Caco-2 (cell line): ENCODE results near the gene KDM8. TPM values are rescaled to one million over a fixed set of nuclear protein-coding genes. Genes with fewer than 3 reads are reported as not detected.

Experiments used
- BruUV-seq: library from RNA; stranded (reverse); fragments of 400-500 nt; replicated peaks from 2 replicates; lab custom pipeline; 2021; lab: Mats Ljungman, UMichigan
- CTCF ChIA-PET: fragments of 300-600 bp; sonication (Branson Sonifier 250); formaldehyde crosslinking; loops from one replicate; lab custom pipeline; 2022; ENCODE audit warnings: antibody characterized with exemption; lab: Charles Lee
- POLR2A ChIA-PET: fragments of 300-600 bp; sonication (Branson Sonifier 250); formaldehyde crosslinking; loops from one replicate; lab custom pipeline; 2022; ENCODE audit warnings: antibody characterized with exemption; lab: Charles Lee
- DNase-seq, 2 experiments: peaks; one replicate each; pipeline versions ENCODE4 v3.0.0 to v3.0.0-alpha.2; 2020 to 2022
- H3K27me3 ChIP-seq: replicated peaks from 2 replicates; pipeline ENCODE4 v1.6.0; 2011; ENCODE audit warnings: low read length; ENCODE audit not compliant: control insufficient read depth, insufficient read depth
- H3K36me3 ChIP-seq: 2 replicates; pipeline ENCODE4 v1.5.1; 2011; ENCODE audit warnings: low read length; ENCODE audit not compliant: control insufficient read depth, insufficient read depth
- H3K4me1 ChIP-seq: fragments of 250-450 bp; sonication (Bioruptor Pico); 2 replicates; pipeline ENCODE4 v1.5.1; 2020; ENCODE audit warnings: mild to moderate bottlenecking
- H3K4me3 ChIP-seq: 2 replicates; pipeline ENCODE4 v1.5.1; 2011; ENCODE audit warnings: low read depth, mild to moderate bottlenecking, control low read depth, low read length
- H3K9me3 ChIP-seq: fragments of 250-450 bp; sonication (Bioruptor Pico); 2 replicates; pipeline ENCODE4 v1.5.1; 2020; ENCODE audit warnings: mild to moderate bottlenecking, moderate library complexity
- H3K27ac Mint-ChIP-seq: one replicate; pipeline ENCODE4 v1.8.0; 2022; ENCODE audit warnings: mixed read lengths; ENCODE audit not compliant: unreplicated experiment
- H3K27me3 Mint-ChIP-seq: one replicate; pipeline ENCODE4 v1.8.0; 2022; ENCODE audit warnings: mixed read lengths; ENCODE audit not compliant: insufficient read depth, unreplicated experiment
- H3K36me3 Mint-ChIP-seq: one replicate; pipeline ENCODE4 v1.8.0; 2022; ENCODE audit warnings: mild to moderate bottlenecking, mixed read lengths; ENCODE audit not compliant: insufficient read depth, unreplicated experiment
- H3K4me1 Mint-ChIP-seq: one replicate; pipeline ENCODE4 v1.8.0; 2022; ENCODE audit warnings: low read depth, mixed read lengths; ENCODE audit not compliant: unreplicated experiment
- H3K4me3 Mint-ChIP-seq: one replicate; pipeline ENCODE4 v1.8.0; 2022; ENCODE audit warnings: mild to moderate bottlenecking, moderate library complexity, mixed read lengths; ENCODE audit not compliant: unreplicated experiment
- H3K9me3 Mint-ChIP-seq: one replicate; pipeline ENCODE4 v1.8.0; 2022; ENCODE audit warnings: mixed read lengths; ENCODE audit not compliant: unreplicated experiment
- intact Hi-C: fragments of 100-400 bp; cut with micrococcal nuclease; formaldehyde crosslinking; loops from one replicate; pipeline ENCODE4 v1.10.0; 2022; ENCODE audit not compliant: unreplicated experiment
- total RNA-seq: library from RNA; stranded (reverse); gene quantifications from 2 replicates; pipeline ENCODE4 v1.2.3, GENCODE V29; 2022
- TF ChIP-seq, protein P1 (sequence below), 2 experiments: fragments of 200-600 bp in 1 of 2; IDR thresholded peaks; 1 replicate in 1 of 2; 2 replicates in 1 of 2; pipeline versions ENCODE4 v1.5.1 to v1.8.0; 2011 to 2022; ENCODE audit warnings: antibody characterized with exemption in 1 of 2, control low read depth in 1 of 2, inconsistent platforms in 1 of 2, low read depth in 1 of 2, low read length in 1 of 2, mild to moderate bottlenecking in 1 of 2, moderate library complexity in 1 of 2; ENCODE audit not compliant: insufficient read depth in 1 of 2, severe bottlenecking in 1 of 2, unreplicated experiment in 1 of 2

KDM8 gene
- total RNA-seq, 1 experiment from 2014 or later: 7.0 TPM

GRCh38 chr16:27220991-27221390 is 17.7 kb downstream of the KDM8 start:
- CTCF ChIA-PET: no interaction called here
- POLR2A ChIA-PET: no interaction called here
- no peaks in the 10 kb centered on the region for H3K27me3 Mint-ChIP-seq

GRCh38 chr16:27221576-27222248 is 18.4 kb downstream of the KDM8 start:
- BruUV-seq: no TSS peak
- H3K4me3 Mint-ChIP-seq: no peak overlapping the region
- Histone ChIP-seq H3K27me3 (no peaks in the 10 kb centered on the region), H3K9me3 (no peaks in the 10 kb centered on the region), H3K4me1 (peaks cover 6% of the 10 kb centered on the region; the same call in 1 of the 2 replicates), H3K36me3 (no peaks in the 10 kb centered on the region), H3K4me3 (no peak overlapping the region)
- no peak overlapping the region for H3K27ac Mint-ChIP-seq
- intact Hi-C loops: no loop called here
- CTCF ChIA-PET: interaction anchor here (0.6 kb wide), 1 partner anchor 13 kb away, joined by 3 read pairs; no protein-coding TSS in a partner anchor
- H3K36me3 Mint-ChIP-seq: peaks cover 19% of the 10 kb centered on the region
- no peaks in the 10 kb centered on the region for H3K27me3 Mint-ChIP-seq
- DNase-seq: no peak
- H3K4me1 Mint-ChIP-seq: peaks cover 6% of the 10 kb centered on the region
- H3K9me3 Mint-ChIP-seq: no peaks in the 10 kb centered on the region
- POLR2A ChIA-PET: no interaction called here
- TF ChIP-seq, protein P1, sequence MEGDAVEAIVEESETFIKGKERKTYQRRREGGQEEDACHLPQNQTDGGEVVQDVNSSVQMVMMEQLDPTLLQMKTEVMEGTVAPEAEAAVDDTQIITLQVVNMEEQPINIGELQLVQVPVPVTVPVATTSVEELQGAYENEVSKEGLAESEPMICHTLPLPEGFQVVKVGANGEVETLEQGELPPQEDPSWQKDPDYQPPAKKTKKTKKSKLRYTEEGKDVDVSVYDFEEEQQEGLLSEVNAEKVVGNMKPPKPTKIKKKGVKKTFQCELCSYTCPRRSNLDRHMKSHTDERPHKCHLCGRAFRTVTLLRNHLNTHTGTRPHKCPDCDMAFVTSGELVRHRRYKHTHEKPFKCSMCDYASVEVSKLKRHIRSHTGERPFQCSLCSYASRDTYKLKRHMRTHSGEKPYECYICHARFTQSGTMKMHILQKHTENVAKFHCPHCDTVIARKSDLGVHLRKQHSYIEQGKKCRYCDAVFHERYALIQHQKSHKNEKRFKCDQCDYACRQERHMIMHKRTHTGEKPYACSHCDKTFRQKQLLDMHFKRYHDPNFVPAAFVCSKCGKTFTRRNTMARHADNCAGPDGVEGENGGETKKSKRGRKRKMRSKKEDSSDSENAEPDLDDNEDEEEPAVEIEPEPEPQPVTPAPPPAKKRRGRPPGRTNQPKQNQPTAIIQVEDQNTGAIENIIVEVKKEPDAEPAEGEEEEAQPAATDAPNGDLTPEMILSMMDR (IDR thresholded peaks at IDR 0.05; ENCODE audit: insufficient read depth in 1 of 2, low read depth in 1 of 2, low read length in 1 of 2, severe bottlenecking in 1 of 2, unreplicated experiment in 1 of 2): no peak

More at GRCh38 chr16:27220991-27221390, 17.7 kb downstream of the KDM8 start:
- no TSS peak for BruUV-seq
- TF ChIP-seq, protein P1 (IDR thresholded peaks at IDR 0.05; ENCODE audit: insufficient read depth in 1 of 2, low read depth in 1 of 2, low read length in 1 of 2, severe bottlenecking in 1 of 2, unreplicated experiment in 1 of 2): no peak
- Mint-ChIP-seq H3K27ac (no peak overlapping the region), H3K4me1 (peaks cover 2% of the 10 kb centered on the region), H3K36me3 (peaks cover 15% of the 10 kb centered on the region), H3K9me3 (no peaks in the 10 kb centered on the region), H3K4me3 (no peak overlapping the region)
- H3K4me3 ChIP-seq: no peak overlapping the region
- no peak for DNase-seq
- no peaks in the 10 kb centered on the region for H3K36me3 ChIP-seq
- intact Hi-C loops: no loop called here
- H3K9me3 ChIP-seq: no peaks in the 10 kb centered on the region
- no peaks in the 10 kb centered on the region; the same call in 1 of the 2 replicates for H3K4me1 ChIP-seq
- H3K27me3 ChIP-seq: no peaks in the 10 kb centered on the region

- Mint-ChIP-seq H3K27ac (no peak overlapping the region), H3K27me3 (no peaks in the 10 kb centered on the region), H3K4me3 (no peak overlapping the region), H3K4me1 (peaks cover 6% of the 10 kb centered on the region), H3K36me3 (peaks cover 19% of the 10 kb centered on the region), H3K9me3 (no peaks in the 10 kb centered on the region)
- CTCF ChIA-PET: no interaction called here
- Histone ChIP-seq H3K36me3 (no peaks in the 10 kb centered on the region), H3K27me3 (no peaks in the 10 kb centered on the region), H3K9me3 (no peaks in the 10 kb centered on the region), H3K4me3 (no peak overlapping the region), H3K4me1 (peaks cover 6% of the 10 kb centered on the region; the same call in 1 of the 2 replicates)
- POLR2A ChIA-PET: interaction anchor here (0.6 kb wide), 1 partner anchor 139 kb away, joined by 10 read pairs; no protein-coding TSS in a partner anchor
- BruUV-seq: no TSS peak
- DNase-seq: no peak
- TF ChIP-seq, protein P1 (IDR thresholded peaks at IDR 0.05; ENCODE audit: insufficient read depth in 1 of 2, low read depth in 1 of 2, low read length in 1 of 2, severe bottlenecking in 1 of 2, unreplicated experiment in 1 of 2): no peak
- intact Hi-C loops: no loop called here
Measured at GRCh38 chr16:27222249-27223225, 19.2 kb downstream of the KDM8 start.
